GM19025 (cell line): Measurements from ENCODE around the gene WNT5A.

ENCODE experiments used
- ATAC-seq: cut with Tn5 transposase; IDR thresholded peaks from one replicate; pipeline ENCODE4 v1.9.1; 2021; ENCODE audit warnings: mild to moderate bottlenecking, low read depth, moderate library complexity; ENCODE audit not compliant: unreplicated experiment

The WNT5A gene

GRCh38 chr3:55453886-55454496 is 33.1 kb downstream of the WNT5A start:
- ATAC-seq, result no peak

- ATAC-seq, result no peak
Observed at GRCh38 chr3:55452886-55453285, 34.2 kb downstream of the WNT5A start.

GRCh38 chr3:55449527-55449926 is 37.6 kb downstream of the WNT5A start:
- ATAC-seq, result no peak

GRCh38 chr3:55446850-55447249 is 40.3 kb downstream of the WNT5A start:
- no peak for ATAC-seq

- ATAC-seq, result no peak
Observed at GRCh38 chr3:55445551-55445950, 41.6 kb downstream of the WNT5A start.

- no peak for ATAC-seq
Observed at GRCh38 chr3:55443346-55443745, 43.8 kb downstream of the WNT5A start.

- no peak for ATAC-seq
Observed at GRCh38 chr3:55442861-55443260, 44.2 kb downstream of the WNT5A start.

- no peak for ATAC-seq
Observed at GRCh38 chr3:55441499-55441898, 45.6 kb downstream of the WNT5A start.

- no peak for ATAC-seq
Observed at GRCh38 chr3:55440104-55440708, 46.9 kb downstream of the WNT5A start.

- no peak for ATAC-seq
Observed at GRCh38 chr3:55439657-55440056, 47.4 kb downstream of the WNT5A start.

- ATAC-seq, result no peak
Observed at GRCh38 chr3:55436644-55437043, 50.5 kb downstream of the WNT5A start.

- ATAC-seq, result no peak
Observed at GRCh38 chr3:55435491-55435890, 51.6 kb downstream of the WNT5A start.

GRCh38 chr3:55434789-55435188 is 52.3 kb downstream of the WNT5A start:
- ATAC-seq, result no peak

GRCh38 chr3:55431041-55431440 is 56.1 kb downstream of the WNT5A start:
- ATAC-seq, result no peak

GRCh38 chr3:55427739-55428138 is 59.4 kb downstream of the WNT5A start:
- ATAC-seq, result no peak

GRCh38 chr3:55426486-55426885 is 60.6 kb downstream of the WNT5A start:
- no peak for ATAC-seq

- no peak for ATAC-seq
Observed at GRCh38 chr3:55423782-55424181, 63.3 kb downstream of the WNT5A start.

GRCh38 chr3:55417211-55417610 is 69.9 kb downstream of the WNT5A start:
- ATAC-seq, result no peak

- ATAC-seq, result no peak
Observed at GRCh38 chr3:55416331-55416821, 70.7 kb downstream of the WNT5A start.
